Measurements from ENCODE around the gene NXPE3. TPM values are rescaled to one million over a fixed set of nuclear protein-coding genes. Genes with fewer than 3 reads are reported as not detected.

NXPE3 gene
- total RNA-seq, 4 donors from 2014 or later = 31.5 to 52.0 (median 44.5) TPM

GRCh38 chr3:101816215-101817149 is 37.5 kb downstream of the NXPE3 start:
- no peak overlapping the region for H3K4me3 ChIP-seq
- H3K4me1 ChIP-seq = peaks cover 9 to 22% of the 10 kb centered on the region in 2 donors
- no peaks in the 10 kb centered on the region for H3K27me3 ChIP-seq
- in situ Hi-C loops (cut with MboI; ENCODE audit: low sequenced_read_pairs in 4 of 4) = loop anchor here in 3 of 4 donors (10.0 to 25.0 kb wide), 2 partner anchors 408 to 721 kb away; no protein-coding TSS in a partner anchor
- peaks cover 0 to 15% of the 10 kb centered on the region in 2 donors for H3K36me3 ChIP-seq
- no peak overlapping the region for H3K27ac ChIP-seq
- H3K9me3 ChIP-seq = no peaks in the 10 kb centered on the region
- DNase-seq (no peak), ATAC-seq (no peak)
- TF ChIP-seq, protein P1, sequence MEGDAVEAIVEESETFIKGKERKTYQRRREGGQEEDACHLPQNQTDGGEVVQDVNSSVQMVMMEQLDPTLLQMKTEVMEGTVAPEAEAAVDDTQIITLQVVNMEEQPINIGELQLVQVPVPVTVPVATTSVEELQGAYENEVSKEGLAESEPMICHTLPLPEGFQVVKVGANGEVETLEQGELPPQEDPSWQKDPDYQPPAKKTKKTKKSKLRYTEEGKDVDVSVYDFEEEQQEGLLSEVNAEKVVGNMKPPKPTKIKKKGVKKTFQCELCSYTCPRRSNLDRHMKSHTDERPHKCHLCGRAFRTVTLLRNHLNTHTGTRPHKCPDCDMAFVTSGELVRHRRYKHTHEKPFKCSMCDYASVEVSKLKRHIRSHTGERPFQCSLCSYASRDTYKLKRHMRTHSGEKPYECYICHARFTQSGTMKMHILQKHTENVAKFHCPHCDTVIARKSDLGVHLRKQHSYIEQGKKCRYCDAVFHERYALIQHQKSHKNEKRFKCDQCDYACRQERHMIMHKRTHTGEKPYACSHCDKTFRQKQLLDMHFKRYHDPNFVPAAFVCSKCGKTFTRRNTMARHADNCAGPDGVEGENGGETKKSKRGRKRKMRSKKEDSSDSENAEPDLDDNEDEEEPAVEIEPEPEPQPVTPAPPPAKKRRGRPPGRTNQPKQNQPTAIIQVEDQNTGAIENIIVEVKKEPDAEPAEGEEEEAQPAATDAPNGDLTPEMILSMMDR (IDR thresholded peaks at IDR 0.05 in 4 of 5, conservative IDR thresholded peaks at IDR 0.05 in 1 of 5) = no peak
- TF ChIP-seq POLR2A (IDR thresholded peaks at IDR 0.05) = no peak
- intact Hi-C loops (cut with DNase I; ENCODE audit: low total_unique reads) = loop anchor here (10.0 kb wide), 1 partner anchor 178 kb away; no protein-coding TSS in a partner anchor

DNA sequence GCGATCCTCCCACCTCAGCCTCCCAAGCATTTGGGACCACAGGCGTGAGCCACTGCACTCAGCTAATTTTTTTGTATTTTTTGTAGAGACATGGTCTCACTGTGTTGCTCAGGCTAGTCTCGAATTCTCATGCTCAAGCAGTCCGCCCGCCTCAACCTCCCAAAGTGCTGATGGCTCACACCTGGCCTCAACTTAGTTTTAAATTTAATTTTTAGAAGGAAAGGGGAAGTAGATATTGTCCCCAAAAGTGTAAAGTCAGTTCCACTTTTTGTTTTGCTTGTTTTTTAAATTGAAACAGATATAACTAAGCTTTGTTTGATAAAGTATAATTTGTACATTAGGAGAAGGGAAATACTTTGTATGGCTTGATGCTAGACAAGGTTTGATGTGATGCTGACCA is 39.0 kb downstream of the NXPE3 start:
- in situ Hi-C loops (cut with MboI; ENCODE audit: low sequenced_read_pairs in 4 of 4) = loop anchor here in 3 of 4 donors (10.0 to 25.0 kb wide), 2 partner anchors 407 to 719 kb away; no protein-coding TSS in a partner anchor
- peaks cover 0 to 22% of the 10 kb centered on the region in 2 donors for H3K36me3 ChIP-seq
- H3K27ac ChIP-seq = no peak overlapping the region
- TF ChIP-seq, protein P1 (IDR thresholded peaks at IDR 0.05 in 4 of 5, conservative IDR thresholded peaks at IDR 0.05 in 1 of 5) = no peak
- no peak for TF ChIP-seq POLR2A (IDR thresholded peaks at IDR 0.05)
- no peaks in the 10 kb centered on the region for H3K9me3 ChIP-seq
- no peak for DNase-seq
- no peaks in the 10 kb centered on the region for H3K27me3 ChIP-seq
- no peak for ATAC-seq
- peaks cover 9 to 19% of the 10 kb centered on the region in 2 donors for H3K4me1 ChIP-seq
- no peak overlapping the region for H3K4me3 ChIP-seq
- intact Hi-C loops (cut with DNase I; ENCODE audit: low total_unique reads) = loop anchor here (10.0 kb wide), 1 partner anchor 177 kb away; no protein-coding TSS in a partner anchor

DNA sequence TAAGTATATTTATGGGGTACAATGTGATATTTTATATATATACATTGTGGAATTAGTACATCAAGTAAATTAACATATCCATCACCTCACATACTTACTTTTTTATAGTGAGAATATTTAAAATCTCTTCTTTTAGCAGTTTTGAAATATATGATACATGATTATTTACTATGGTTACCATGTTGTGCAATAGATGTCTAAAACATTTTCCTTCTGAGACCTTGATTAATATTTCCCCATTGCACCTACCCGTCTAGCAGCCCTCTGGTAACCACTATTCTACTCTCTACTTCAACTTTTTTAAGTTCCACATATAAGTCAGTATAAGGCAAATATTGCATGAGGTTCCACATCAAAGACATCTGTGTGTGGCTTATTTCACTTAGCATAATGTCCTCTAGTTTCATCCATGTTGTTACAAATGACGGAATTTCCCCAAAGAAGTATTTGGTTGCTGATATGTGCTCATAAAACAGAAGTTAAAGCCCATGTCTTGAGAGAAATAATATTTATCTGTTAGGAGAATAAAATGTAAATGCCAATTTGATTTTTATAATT is 40.7 kb downstream of the NXPE3 start:
- H3K27me3 ChIP-seq = no peaks in the 10 kb centered on the region
- peaks cover 0 to 22% of the 10 kb centered on the region in 2 donors for H3K36me3 ChIP-seq
- peaks cover 0 to 6% of the 10 kb centered on the region in 2 donors for H3K4me1 ChIP-seq
- no peak for DNase-seq
- H3K27ac ChIP-seq = no peak overlapping the region
- in situ Hi-C loops (cut with MboI; ENCODE audit: low sequenced_read_pairs in 4 of 4) (loop anchor here in 3 of 4 donors (10.0 to 25.0 kb wide), 2 partner anchors 405 to 718 kb away; no protein-coding TSS in a partner anchor), intact Hi-C loops (cut with DNase I; ENCODE audit: low total_unique reads) (loop anchor here (10.0 kb wide), 1 partner anchor 175 kb away; no protein-coding TSS in a partner anchor)
- H3K9me3 ChIP-seq = no peaks in the 10 kb centered on the region
- no peak for ATAC-seq
- no peak overlapping the region for H3K4me3 ChIP-seq
- TF ChIP-seq, protein P1 (IDR thresholded peaks at IDR 0.05 in 4 of 5, conservative IDR thresholded peaks at IDR 0.05 in 1 of 5) = no peak
- TF ChIP-seq POLR2A (IDR thresholded peaks at IDR 0.05) = no peak

DNA sequence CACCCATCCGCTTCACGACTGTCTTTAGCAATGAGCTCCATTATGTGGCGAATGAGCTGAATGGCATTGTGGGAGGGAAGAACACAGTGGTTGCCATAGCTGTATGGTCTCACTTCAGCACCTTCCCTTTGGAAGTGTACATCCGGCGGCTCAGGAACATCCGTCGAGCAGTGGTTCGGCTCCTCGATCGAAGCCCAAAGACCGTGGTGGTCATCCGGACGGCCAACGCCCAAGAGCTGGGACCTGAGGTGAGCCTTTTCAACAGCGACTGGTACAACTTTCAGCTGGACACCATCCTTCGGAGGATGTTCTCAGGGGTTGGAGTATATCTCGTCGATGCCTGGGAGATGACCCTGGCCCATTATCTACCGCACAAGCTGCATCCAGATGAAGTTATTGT is 42.5 kb downstream of the NXPE3 start:
- Histone ChIP-seq H3K36me3 (peaks cover 0 to 22% of the 10 kb centered on the region in 2 donors), H3K4me3 (no peak overlapping the region), H3K4me1 (peaks cover 9 to 21% of the 10 kb centered on the region in 2 donors), H3K9me3 (no peaks in the 10 kb centered on the region), H3K27ac (no peak overlapping the region), H3K27me3 (no peaks in the 10 kb centered on the region)
- DNase-seq (no peak), ATAC-seq (no peak)
- in situ Hi-C loops (cut with MboI; ENCODE audit: low sequenced_read_pairs in 4 of 4) (loop anchor here in 3 of 4 donors (10.0 to 25.0 kb wide), 2 partner anchors 403 to 716 kb away; no protein-coding TSS in a partner anchor), intact Hi-C loops (cut with DNase I; ENCODE audit: low total_unique reads) (no loop called here)
- TF ChIP-seq POLR2A (IDR thresholded peaks at IDR 0.05) = no peak
- TF ChIP-seq, protein P1 (IDR thresholded peaks at IDR 0.05 in 4 of 5, conservative IDR thresholded peaks at IDR 0.05 in 1 of 5) = no peak

Measured in gastrocnemius medialis (tissue), 4 donors.